Measurements from ENCODE around the gene MAOB.
"Not testable (repeated sequence)": the region's sequence is repeated elsewhere in the genome, so short reads cannot be mapped to it uniquely, and the experiment has no call there.

The MAOB gene

DNA sequence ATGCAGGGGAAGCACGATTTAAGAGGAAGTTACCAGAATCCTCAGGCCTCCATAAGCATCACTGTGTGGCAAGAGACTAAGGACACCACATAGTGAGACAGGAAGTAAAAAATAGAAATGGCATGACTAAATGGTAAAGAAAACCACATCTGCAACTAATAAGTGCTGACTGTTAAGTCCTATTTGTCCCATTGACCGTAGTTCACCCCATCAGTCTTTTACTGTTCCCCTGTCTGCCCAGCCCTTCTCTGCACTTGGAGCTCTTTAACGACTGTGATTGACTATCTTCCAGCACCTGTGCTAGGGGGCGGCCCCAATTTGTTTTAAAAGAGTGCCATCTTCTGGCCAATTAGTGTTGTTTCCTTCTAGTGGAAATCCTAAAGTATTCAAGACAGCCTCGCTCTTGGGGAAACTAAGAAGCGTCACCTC lies 132.0 kb downstream of the MAOB start:
- no peak for DNase-seq

DNA sequence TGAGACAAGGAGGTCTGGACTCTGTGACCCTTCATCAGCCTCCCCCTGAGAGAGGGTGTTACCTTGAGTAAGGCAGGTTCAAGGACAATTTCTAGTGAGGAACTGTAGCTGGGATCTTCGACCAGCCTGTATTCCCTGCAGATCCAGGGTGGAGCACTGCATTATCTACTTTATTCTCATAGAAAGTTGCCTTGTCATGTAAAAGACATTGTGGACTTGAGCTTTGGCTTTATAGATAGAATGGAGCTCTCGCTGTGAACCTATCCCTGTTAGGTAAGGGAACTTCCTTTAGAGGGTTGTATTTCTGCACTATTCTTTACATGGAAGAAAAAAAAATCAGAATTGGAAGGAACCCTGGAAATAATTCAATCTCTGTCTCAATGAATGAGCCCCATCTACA lies 134.8 kb downstream of the MAOB start:
- no peak for DNase-seq

DNA sequence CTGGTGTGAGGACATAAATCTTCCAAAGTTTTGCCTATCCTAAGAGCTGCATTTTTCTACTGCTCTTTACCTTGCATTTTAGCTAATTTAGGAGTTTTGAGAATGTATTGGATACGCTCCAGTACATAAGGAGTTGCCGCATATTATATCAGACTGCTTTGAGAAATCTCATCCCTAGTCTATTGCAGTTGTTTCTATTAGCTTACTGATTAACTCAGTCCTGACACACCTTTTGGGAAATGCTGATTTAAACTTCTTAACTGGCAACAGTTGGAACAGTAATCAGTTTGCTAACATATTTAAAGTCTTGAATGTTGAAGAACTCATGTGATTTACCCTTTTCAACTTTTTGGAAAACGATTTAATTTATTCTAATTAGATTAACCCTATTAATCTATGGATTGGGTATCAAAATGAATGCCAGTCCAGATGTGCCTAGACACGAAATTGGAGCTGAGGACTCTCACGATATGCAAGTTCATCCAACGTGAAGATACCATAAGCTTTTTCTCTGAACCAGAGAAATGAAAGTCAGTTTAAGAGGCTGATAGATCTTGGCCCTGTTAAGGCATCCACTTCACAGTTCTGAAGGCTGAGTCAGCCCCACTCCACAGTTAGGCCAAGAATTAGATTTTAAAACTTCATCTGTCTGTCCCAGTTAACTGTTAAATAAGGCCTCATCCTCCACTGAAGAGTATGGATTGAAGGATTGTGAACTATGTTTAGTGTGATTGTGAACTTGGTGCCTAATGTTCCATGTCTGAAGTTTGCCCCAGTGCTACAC lies 136.1 kb downstream of the MAOB start:
- no peak for DNase-seq

DNA sequence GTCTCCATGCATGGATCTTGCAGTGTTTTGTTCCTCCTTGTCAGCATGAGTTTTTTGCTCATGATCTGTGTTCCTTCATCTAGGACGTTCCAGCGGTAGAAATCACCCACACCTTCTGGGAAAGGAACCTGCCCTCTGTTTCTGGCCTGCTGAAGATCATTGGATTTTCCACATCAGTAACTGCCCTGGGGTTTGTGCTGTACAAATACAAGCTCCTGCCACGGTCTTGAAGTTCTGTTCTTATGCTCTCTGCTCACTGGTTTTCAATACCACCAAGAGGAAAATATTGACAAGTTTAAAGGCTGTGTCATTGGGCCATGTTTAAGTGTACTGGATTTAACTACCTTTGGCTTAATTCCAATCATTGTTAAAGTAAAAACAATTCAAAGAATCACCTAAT lies 138.0 kb downstream of the MAOB start:
- DNase-seq: no peak

DNA sequence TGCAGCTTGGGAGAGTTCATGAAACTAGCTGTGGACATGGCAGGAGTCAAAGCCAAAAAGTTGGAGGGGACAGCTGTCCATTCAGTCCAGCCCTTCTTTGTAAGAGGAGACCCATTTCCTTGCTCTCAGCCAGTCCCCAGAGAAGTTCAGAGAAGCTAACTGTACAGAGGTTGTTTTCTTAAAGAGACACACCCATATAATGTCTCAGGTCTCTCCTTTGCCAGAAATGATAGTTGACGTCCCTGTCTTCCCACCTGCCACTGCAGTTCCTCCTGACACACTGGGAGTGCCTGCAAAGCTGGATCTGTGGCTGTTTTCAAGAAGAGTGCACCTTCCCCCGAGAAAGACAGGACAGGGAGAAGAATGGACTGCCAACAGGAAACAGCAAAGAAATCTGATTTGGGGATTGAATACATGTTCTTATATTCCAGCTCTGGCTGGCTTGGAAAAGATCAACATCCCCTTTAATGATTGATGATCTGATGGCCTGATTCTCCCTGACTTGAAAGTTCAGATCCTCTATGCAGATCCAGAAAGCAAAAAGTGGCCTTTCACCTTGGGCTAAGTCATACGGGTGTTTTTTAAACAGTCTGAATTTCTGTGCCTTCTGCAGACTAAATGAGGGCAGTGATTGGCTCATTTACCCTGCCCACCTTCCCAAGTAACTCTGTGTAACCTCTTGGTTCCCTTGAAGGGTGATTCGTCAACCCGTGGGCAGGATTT lies 139.0 kb downstream of the MAOB start:
- DNase-seq: no peak

DNA sequence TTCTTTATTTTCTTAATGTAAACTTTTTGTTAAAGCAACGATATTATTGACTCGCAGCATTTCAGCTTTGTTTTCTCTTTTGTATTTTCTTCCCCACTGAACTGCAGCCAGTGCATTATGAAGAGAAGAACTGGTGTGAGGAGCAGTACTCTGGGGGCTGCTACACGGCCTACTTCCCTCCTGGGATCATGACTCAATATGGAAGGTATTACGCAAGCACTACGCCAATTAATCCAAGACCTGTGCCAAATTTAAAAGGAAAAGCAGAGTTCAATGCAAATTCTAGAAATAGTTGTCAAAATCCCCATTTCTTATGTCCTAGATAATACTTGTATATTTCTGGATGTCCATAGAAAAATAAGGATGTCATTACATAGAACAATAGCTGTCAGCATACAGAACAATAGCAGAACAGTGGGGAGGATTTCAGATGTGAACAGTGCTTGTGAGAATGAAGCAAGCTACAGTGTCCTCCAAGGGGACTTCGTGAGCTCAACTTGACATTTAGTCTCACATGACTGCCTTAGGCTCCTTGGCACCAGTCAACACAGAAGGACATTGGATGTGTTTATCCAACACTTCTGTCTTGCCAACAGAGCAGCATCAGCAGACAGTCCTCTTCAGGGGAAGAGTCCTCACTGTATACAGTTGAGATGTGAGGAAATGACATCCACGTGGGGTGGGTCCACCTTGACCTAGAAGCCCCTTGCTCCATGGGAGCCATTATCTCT lies 140.2 kb downstream of the MAOB start:
- DNase-seq: no peak

DNA sequence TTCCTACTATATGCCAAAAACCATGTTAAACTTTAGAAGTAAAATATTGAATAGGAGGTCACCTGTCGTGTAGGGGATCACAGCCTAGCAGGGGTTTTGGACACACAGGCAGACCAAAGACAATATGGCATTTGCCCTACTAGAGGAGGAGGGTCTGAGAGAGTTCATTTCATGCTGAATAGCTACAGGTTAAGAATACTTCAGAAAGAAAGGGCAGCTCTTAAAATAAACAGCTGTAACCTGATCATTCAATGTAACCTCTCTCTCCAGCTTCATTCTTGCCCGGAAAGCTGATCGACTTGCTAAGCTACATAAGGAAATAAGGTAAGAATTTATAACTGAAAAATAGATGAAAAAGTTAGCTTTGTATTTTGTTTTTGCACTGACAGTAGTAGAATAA lies 146.3 kb downstream of the MAOB start:
- no peak for DNase-seq

DNA sequence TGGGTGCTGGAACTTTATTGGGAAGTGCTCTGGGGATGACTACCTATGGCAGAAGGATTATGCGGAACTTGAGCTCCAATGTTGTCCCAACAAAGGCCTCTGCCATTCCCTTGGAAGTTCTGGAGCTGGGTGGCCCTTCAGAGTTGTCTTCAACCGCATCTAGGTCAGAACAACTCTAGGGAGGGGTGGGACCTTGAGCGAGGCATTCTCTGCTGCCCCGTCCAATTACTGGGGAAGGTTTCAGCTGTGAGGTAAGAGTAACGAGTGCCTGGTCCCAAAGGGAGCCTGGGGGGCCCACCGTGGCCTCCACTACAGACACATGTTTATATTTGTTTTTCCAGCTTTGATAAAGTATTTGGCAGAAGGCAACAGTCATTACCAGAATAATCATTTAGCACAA lies 146.7 kb downstream of the MAOB start:
- no peak for DNase-seq

DNA sequence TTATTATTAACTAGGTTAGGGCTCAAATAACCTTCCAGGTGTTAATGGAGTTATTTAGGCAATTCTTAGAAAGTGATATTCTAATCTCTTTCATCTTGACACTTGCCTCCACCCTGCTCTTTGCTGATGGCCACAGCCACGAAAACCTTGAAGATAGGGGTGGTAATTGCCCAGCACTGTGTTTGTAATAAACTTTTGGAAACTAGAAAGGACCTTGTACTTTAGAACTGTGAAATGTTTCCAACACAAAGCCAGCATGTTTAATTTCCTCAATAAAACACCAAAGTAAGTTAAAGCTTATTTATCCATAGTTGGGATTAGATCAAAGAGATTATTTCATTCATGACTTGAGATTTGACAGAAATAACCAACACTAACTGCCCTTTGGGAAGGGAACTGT lies 147.8 kb downstream of the MAOB start:
- DNase-seq: no peak

DNA sequence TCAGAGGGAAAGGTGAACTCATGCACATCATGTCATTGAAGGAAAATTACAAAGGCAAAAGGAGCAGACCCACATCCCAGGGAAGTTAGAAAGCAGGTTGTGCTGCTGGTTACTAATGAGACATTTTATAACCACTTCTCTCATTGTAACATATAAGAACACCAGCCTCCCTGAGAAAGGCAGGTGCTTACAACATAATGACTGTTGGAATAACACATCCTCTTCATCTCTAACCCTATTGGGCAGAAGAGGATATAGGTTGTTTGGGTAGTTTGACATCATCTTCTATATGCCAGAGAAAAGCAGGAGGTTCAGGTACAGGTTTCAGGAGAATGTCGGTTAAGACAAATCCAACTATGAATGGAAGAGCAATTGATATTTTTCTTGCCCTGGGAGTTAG lies 148.6 kb downstream of the MAOB start:
- DNase-seq: no peak

DNA sequence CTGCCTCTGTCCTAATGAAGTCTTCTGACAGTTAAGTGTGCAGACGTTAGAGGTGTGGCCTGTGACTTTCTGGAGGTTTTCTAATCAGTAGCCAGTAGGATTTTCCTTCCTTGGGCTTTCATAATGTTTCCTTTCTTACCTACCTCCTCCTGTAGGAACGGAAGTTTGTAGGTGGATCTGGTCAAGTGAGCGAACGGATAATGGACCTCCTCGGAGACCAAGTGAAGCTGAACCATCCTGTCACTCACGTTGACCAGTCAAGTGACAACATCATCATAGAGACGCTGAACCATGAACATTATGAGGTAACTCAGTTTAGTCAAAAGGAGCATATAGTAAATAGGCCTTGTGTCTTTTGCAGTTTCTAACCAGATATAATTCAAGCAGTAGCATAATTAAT lies 151.2 kb downstream of the MAOB start:
- DNase-seq: no peak

DNA sequence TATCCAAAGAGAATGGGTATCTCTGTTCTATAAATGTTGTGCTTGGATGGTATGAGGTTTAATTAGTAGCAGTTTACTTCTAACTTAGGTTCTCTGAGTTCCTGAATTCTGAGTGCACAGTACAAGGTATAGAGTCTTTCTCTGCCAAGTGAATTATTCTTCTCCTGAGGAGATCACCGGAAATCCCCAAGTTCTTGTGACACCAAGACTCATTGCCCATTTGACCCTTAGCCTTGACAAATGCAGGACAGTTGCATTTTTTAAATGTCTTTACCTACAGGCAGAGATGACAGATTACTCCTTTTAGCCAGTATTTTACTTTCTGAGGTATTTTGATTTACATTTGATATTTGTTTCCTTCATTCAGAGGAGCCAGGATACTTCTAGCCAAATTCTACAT lies 153.3 kb downstream of the MAOB start:
- DNase-seq: no peak

DNA sequence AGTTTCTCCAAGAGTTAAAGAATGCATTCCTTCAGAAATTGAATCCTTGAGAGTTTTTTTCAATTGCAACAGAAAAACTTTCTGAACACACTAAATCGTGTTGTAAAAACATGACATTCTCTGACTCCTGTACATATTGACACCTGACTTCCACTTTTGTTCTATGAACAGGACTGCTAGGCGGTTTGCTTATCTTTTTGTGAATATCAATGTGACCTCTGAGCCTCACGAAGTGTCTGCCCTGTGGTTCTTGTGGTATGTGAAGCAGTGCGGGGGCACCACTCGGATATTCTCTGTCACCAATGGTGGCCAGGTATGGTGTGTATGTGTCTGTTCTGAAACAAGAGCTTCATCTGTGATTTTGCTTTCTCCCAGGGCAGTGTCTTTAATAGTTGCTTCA lies 154.2 kb downstream of the MAOB start:
- DNase-seq: no peak

DNA sequence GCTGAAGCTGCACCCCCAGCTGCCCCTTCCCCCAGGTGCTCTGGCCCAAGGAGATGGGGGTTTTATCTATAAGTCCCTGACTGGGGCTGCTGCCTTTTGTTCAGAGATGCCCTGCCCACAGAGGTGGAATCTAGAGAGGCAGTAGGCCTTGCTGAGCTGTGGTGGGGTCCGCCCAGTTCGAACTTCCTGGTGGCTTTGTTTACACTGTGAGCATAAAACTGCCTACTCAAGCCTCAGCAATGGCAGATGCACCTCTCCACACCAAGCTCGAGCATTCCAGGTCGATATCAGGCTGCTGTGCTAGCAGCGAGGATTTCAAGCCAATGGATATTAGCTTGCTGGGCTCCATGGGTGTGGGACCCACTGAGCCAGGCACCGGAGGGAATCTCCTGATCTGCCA lies 155.0 kb downstream of the MAOB start:
- DNase-seq: not testable (repeated sequence)

DNA sequence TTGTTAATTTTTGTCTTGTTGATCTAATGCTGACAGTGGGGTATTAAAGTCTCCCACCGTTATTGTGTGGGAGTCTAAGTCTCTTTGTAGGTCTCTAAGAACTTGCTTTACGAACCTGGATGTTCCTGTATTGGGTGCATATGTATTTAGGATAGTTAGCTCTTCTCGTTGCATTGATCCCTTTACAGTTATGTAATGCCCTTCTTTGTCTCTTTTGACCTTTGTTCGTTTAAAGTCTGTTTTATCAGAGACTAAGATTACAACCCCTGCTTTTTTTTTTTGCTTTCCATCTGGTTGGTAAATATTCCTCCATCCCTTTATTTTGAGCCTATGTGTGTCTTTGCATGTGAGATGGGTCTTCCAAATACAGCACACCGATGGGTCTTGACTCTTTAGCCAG lies 157.0 kb downstream of the MAOB start:
- not testable (repeated sequence) for DNase-seq

DNA sequence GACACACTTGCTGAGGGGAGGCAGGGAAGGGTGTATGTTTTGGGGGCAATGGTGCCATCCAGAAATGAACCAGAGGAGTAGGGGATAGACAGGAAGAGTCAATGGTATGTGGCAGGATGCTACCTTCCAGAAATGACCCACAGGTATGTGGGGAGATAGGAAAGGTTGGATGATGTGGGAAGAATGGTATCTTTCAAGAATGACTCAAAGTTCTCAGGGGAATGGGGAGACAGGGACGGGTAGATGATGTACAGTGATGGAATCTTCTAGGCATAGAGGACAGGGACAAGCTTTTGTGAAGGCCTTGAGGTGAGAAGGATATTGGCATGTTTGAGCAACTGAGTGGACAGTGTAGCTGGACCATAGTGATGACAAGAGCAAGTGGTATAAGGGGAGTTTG lies 161.3 kb downstream of the MAOB start:
- DNase-seq: no peak

DNA sequence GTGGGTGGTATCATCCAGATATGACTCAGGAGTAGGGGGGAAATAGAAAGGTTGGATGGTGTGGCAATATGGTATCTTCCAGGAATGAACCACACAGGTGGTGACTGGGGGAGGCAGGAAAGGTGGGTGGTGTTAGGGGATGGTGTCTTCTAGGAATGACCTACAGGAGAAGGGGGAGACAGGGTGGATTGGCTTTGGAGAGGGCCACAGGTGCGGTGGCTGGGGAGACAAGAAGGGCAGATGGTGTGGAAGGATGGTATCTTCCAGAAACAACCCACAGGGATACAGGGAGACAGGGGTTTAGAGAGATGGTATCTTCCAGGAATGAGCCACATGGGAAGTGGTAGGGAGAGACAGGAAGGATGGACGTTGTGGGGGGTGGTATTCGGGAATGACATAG lies 162.2 kb downstream of the MAOB start:
- no peak for DNase-seq

DNA sequence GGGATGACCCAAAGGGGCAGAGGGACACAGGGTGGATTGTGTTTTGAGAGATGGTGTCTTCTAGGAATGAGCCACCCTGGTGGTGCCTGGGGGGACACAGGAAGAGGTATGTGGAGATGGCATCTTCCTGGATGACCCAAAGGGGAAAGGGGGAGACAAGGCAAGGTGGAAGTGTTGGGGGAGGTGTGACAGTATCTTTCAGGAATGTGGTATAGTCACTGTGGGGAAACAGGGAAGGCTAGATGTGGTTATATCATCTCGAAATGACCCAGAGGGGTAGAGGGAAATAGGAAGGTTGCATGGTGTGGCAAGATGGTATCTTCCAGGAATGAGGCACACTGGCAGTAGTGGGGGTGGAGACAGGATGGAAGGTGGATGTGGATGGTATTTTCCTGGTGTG lies 163.3 kb downstream of the MAOB start:
- no peak for DNase-seq

DNA sequence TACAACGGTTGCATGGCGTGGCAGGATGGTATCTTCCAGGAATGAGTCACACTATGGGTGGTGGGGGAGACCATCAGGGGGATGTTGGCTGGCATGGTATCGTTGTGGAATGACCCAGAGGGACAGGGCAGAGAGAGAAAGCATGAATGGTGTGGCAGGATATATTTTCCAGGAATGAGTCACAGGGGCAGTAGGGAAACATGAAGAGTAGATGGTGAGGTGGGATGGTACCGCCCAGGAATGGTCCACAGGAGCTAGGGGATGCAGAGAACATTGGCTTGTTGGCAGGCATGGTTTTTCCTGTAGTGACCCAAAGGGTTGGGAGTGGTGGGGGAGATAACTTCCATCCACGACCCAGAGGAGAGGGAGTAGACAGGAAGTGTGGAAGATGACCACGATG lies 163.7 kb downstream of the MAOB start:
- DNase-seq: no peak

DNA sequence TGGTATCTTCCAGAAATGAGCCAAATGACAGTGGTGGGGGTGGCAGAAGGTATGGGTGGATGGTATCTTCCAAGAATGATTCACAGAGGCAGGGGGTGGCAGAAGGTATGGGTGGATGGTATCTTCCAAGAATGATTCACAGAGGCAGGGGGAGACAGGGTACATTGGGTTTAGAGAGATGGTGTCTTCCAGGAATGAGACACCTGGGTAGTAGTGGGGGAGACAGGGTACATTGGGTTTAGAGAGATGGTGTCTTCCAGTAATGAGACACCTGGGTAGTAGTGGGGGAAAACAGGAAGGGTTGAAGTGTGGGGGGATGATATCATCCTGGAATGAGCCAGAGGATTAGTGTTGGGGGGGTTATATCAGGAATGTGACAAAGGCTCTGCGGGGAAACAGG lies 164.2 kb downstream of the MAOB start:
- DNase-seq: no peak

DNA sequence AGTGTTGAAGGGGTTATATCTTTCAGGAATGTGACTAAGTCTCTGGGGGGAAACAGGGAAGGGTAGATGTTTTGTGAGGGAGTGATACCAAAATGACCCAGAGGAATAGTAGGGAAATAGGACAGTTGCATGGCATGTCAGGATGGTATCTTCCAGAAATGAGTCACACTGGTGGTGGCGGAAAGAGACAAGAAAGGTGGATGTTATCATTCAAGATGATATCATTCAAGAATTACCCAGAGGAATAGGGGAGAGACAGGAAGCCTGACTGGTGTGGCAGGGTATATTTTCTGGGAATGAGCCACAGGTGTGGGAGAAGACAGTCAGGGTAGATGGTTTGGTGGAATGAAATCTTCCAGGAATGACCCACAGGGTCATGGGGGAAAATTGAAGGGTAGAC lies 165.1 kb downstream of the MAOB start:
- DNase-seq: no peak

DNA sequence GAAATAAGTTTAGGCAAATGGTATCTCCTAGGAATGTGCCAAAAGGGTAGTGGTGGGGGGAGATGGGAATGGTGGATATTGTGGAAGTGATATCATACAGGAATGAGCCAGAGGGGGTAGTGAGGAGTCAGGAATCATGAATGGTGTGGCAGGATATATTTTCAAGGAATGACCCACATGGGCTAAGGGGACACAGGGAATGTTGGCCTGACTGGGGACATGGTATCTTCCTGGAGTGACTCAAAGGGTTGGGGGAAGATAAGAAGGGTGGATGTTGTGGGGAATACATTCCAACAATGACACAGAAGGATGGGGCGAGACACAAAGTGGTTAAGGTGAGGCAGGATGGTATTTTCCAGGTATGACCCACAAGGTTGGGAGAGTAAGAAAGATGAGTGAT lies 165.6 kb downstream of the MAOB start:
- DNase-seq: no peak

Measured in GDM1 (cell line).